ENCODE results near the gene ZNF662.

The ZNF662 gene

DNA sequence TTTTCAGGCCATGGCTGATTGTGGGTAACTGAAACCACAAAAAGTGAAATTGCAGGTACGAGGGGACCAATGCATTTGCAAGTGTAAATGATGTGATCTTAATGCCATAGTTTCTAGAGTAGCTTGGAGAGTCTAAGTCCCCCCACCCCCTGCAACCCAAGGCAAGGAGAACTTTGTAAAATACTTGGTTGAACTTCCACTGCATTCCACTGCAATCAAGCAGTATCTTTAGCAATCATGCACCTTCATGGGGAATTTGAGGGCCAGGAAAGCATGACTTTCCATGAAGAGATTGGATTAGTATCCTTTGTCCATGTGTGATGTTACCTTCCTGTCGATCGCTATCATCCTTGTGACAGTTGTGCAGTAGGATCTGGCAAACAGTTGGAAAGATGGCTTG lies 18.9 kb upstream of the ZNF662 start:
- DNase-seq (ENCODE audit: low read depth): no peak

DNA sequence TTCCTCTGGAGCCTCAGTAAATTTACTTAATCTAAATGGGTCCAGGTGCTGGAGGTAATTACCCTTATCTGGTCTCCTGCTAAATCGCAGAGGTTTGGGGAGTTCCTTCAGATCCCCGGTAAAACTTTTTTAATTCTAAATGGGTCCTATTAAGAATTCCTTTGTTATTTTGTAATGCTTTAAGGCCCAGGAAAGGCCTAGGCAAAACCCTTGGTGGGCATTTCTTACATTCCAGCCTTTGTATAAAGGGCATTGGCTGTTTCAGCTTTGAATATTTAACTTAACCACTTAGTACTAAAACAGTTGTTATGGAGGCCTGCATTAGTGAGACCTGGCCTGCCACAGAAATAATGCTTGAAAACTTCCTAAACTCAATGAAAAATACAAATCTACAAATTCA lies 14.9 kb upstream of the ZNF662 start:
- DNase-seq (ENCODE audit: low read depth): no peak

DNA sequence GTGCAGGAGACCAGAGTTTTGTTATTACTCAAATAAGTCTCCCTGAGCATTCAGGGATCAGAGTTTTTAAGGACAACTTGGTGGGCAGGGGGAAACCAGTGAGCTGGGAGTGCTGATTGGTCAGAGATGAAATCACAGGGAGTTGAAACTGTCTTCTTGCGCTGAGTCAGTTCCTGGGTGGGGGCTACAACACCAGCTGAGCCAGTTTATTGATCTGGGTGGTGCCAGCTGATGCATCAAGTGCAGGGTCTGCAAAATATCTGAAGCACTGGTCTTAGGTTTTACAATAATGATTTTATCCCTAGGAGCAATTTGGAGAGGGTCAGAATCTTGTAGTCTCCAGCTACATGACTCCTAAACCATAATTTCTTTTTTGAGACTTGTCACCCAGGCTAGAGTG lies 13.8 kb upstream of the ZNF662 start:
- DNase-seq (ENCODE audit: low read depth): no peak

DNA sequence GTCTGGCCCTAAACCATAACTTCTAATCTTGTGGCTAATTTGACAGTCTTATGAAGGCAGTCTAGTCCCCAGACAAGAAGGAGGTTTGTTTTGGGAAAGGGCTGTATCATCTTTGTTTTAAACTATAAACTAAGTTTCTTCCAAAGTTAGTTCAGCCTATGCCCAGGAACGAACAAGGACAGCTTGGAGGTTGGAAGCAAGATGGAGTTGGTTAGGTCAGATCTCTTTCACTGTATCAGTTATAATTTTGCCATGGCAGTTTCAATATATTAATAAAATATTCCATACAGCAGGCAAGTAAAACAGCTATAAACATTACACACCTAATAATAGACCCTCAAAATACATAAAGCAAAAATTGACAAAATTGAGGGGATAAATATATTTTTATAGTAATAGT lies 13.1 kb upstream of the ZNF662 start:
- no peak for DNase-seq (ENCODE audit: low read depth)

DNA sequence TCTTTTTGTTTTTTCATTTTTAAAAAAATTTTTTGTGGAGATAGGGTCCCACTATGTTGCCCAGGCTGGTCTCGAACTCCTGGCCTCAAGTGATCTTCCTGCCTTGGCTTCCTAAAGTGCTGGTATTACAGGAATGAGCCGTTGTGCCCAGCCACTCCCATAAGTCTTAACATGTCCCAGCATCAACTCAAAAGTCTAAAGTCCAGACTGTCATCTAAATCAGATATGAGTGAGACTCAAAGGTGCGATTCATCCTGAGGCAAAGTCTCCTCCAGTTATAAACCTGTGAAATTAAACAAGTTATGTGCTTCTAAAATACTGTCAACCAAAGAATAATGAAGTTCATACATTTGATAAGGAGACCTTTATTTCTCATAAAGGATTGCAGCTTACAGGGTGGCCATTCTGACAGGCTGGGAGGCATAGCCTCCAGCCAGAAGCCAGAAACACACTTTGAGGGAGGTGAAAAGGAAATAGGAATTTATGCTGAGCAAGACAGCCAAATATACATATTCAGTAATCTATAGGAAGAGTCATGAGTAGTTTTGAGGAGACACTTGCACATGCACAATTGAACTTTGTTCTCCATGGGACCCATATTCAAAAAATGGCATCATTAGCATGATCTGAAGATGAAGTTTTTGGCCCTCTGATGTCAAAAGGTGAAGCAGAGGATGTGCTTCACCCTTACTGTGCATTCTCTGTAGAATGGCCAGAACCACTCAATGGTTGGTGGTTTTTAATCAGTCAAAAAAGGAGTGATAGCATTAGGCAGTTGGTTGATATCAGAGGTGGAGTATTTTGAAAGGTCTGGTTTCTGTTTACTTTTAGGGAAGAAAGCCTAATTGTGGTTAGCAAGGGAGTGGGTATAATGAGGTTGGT lies 11.0 kb upstream of the ZNF662 start:
- DNase-seq (ENCODE audit: low read depth): no peak

DNA sequence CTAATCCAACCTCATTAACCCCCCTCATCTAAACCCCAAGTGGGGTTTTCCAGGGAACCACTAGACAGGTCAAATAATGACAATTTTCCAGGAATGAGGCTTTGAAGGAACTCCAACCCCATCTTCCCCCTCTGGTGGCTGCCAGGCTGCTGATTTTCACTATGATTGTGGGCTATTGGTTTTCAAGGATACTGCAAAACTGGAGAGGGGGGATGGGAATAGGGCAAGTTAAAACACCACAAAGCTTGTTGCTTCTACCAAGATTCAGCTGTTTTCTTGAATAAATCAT lies 10.4 kb upstream of the ZNF662 start:
- DNase-seq (ENCODE audit: low read depth): no peak

DNA sequence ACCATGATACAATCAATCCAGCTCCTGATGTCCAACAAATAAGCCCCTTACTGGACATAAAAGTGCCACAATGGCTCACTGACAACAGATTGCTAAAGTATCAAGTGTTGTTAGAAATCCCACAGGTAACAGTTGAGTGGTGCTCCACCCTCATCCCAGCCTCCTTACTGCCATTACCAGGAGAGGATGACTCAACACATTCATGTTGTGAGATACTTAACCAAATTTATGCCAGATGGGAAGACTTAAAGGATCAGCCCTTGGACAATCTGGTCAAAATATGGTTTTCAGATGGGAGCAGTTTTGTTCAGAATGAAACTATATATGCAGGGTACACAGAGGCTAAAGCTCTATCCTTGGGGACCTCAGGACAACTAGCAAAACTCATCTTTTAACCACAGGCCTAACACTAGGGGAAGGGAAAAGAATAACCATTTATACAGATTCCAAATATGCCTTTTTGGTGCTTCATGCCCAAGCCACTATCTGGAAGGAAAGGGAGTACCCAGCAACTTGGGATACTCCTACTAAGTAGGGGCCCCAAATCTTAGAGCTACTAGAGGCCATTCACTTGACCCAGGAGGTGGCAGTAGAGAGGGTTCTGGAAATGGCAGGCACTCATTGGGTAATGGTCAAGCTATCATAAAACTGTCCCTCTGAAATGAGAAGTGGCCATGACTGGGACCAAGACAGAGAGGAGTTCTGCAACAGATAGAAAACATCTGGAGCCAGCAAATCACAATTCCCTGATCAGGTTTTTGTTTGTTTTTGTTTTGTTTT lies 6.9 kb upstream of the ZNF662 start:
- DNase-seq (ENCODE audit: low read depth): no peak

DNA sequence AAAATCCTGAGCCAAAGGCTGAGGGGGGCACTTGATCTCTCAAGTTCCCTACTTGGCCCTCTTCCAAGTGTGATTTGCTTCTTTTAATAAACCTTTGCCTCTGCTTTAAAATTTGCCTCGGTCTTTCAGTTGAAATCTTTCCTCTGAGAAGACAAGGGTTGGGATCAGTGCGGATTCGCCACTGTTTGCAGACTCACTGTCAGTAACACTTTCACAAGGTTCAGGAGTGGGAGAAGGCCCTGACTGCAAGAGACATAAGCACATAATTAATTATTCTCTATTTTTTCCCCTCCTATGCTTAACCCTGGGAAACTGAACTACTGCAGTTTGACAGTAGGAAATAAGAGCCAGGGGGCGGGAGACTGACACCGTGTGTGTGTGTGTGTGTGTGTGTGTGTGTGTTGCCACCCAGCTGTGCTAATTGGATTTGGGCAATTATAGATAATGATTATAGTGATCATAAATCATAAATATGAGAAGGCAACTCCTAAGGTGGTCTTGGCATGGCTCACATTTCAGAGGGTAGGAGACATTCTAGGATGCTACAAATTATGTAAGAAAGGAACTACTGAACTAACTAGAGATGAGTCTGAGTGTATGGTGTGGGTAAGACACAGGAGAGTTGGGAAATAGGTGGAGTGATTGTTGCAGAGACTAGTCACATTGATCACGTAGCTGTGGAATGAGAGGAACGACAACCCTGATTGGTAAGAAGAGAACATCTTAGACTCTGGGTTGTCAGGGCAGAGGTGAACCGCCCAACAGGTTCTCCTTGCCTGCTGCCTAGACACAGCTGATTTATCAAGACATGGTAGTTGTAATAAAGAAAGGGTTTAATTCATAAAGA lies 5.5 kb upstream of the ZNF662 start:
- no peak for DNase-seq (ENCODE audit: low read depth)

DNA sequence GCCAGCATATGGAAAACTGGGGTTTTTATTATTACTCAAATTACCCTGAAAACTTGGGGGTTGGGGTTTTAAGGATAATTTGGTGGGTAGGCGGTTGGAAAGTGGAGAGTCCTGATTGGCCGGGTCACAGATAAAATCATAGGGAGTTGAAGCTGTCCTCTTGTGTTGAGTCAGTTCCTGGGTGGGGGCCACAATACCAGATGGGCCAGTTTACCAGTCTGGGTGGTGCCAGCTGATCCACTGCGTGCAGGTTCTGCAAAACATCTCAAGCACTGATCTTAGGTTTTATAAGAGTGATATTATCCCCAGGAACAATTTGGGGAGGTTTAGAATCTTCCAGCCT lies 4.9 kb upstream of the ZNF662 start:
- no peak for DNase-seq (ENCODE audit: low read depth)

DNA sequence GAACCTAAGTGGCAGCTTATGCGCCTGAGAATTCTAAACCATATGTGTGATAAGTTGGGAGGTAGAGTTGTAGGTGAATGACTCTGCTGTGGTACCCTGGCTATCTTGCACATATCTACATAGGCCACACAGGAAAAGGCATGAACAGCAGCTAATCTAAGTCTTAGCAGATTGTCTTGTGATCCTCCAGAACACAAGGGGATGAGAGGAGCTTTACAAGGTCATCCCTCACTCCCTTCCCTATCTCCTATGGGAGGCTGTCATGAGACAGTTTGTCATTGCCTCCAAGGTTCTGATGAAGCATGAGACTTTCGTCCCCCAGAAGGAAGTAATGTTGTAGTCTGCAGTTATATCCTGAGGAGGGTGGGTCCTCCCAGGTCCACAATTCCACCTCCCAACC lies 3.7 kb upstream of the ZNF662 start:
- DNase-seq (ENCODE audit: low read depth): no peak

DNA sequence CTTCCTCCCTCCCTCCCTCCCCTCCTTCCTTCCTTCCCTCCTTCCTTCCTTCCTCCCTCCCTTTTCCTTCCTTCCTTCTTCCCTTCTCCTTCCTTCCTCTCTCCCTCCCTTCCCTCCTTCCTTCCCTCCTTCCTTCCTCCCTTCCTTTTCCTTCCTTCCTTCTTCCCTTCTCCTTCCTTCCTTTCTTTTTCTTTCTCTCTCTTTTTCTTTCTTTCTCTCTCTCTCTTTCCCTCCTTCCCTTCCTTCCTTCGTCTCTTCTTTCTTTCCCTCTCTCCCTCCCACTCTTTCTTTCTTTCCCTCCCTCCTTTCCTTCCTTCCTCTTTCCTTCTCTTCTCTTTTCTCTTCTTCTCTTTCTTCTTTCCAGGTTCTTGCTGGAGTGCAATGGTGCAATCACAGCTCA lies 1.9 kb upstream of the ZNF662 start:
- no peak for DNase-seq (ENCODE audit: low read depth)

DNA sequence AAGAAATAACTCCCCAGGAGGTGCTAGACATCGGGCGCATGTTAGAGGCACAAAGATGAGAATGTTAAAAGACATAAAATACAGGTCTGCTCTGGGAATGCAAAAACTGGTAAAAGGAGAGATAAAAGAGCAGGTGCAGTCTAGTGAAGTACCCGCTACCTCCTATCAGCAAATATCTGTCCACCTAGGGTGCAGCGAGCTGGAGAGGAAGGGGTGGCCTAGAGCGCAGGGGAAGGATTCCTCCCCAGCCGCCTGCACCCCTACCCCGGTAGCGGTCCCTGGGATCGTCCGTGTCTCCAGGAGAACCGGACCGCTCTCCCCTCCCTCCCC lies 237 bp upstream of the ZNF662 start:
- no peak for DNase-seq (ENCODE audit: low read depth)

DNA sequence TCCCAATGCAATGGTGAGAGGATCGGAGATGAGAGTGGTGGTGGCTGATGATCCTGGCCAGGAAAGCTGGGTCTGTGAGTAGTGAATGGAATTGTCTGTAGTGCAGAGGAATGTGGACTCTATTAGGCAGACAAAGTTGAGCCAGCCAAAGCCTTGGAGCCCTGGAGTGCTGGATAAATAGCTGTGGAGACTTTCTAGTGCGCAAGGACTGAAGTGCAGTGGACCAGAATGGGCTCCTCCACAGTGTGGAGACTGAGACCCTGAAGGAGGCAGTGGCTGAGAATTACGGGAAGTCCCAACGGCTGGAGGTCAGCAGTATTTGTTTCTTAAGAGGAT lies 874 bp downstream of the ZNF662 start:
- no peak for DNase-seq (ENCODE audit: low read depth)

DNA sequence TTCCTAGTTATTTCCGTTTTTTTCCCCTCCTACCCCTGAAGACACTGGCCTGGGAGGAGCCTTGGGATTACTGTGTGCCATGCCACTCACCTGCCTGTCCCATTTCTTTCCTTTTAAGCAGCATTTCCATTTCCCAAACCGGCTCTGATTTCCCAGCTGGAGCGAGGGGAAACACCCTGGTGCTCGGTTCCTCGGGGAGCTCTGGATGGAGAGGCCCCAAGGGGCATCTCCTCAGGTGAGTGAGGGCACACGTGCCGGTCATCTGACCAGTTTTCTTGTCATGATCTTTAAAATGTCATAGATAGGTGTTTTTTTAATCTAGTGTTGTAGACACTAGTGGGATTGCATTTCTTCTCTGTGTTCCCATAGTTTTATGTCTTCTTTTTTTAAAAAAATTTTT lies 2.7 kb downstream of the ZNF662 start:
- DNase-seq (ENCODE audit: low read depth): no peak

DNA sequence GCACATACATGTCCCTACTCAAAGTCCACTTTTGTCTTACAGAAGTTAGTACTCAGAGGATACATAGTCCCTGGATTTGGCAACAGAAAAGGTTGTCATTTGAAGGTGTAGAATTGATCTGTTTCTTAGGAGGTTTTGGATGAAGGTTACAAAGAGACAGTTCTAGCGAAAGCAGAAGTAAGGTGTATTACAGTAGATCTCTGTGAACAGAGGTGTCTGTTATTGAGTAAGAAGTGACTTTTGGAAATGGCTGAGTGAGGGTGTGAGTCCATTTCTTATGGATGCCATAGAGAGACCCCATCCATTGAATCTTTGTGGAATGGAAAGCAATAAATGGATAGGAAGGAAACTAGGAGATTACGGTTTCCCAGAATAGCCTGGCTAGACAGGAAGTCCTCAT lies 5.6 kb downstream of the ZNF662 start:
- no peak for DNase-seq (ENCODE audit: low read depth)

DNA sequence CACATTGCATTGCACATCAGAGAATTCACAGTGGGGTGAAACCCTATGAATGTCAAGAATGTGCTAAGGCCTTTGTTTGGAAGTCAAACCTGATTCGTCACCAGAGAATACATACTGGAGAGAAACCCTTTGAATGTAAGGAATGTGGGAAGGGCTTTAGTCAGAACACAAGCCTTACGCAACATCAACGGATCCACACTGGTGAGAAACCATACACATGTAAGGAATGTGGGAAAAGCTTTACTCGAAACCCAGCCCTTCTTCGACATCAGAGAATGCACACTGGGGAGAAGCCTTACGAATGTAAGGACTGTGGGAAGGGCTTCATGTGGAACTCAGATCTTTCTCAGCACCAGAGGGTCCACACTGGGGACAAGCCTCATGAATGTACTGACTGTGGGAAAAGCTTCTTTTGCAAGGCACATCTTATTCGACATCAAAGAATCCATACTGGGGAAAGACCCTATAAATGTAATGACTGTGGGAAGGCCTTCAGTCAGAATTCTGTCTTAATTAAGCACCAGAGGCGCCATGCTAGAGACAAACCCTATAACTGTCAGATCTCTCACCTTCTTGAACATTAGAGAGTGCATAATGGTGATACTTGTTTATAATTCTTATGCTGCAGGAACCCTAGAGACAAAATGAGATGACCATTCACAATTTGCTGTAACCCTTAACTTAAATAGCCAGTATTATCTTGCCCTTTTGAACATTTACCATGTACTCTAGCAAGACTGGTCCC lies 9.0 kb downstream of the ZNF662 start:
- no peak for DNase-seq (ENCODE audit: low read depth)

DNA sequence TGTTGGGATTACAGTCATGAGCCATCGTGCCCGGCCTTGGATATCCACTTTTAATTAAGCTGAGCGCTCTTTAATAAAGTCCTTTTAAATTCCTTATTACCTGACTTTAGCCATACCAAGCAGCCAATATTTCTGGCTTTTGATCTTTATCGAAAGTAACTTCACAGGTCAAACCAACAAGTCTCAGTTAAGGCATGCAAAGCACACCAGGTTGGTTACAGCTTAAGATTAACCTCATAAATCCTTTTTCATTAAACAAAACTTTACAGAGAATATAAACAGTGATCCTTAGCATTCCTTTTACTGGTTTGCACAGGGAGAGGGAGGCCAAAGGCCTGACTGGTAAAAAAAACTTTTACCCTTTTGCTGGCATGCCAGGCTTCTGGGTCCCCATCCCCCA lies 17.7 kb downstream of the ZNF662 start:
- no peak for DNase-seq (ENCODE audit: low read depth)

DNA sequence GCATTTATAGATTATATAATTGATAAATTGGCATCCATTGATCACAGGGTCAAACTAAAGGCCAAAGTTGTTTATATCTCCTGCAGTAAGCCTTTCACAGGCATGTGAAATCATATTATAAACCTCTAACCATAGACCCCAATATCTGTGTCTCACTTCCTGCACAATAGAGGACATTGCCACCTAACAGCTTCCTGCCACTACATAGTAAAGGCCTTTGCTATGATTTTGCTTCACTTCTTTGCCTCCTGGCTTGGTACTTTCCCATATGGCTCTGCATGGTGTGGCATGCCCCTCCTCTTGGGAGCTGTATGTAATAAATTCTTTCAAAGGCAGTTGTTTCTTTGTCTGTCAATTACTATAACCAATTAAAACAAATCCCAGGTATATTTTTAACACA lies 20.4 kb downstream of the ZNF662 start:
- DNase-seq (ENCODE audit: low read depth): no peak

DNA sequence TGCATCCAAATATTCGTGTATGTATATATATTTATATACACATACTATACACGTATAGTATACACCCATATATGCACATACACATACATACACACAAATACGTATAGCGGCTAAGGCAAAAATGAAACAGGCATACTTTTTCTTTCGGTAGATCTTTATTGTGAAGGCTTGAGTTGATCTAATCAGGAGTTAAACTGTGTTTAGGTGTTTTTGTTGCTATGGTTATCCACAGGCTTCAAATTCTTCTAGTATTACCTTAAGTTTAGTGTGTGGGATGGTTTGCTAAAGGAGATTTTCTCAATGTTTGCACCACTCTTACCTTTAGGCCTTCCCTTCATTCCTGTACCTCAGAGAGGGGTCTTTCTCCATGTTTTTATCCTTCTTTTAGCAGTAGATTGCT lies 28.2 kb downstream of the ZNF662 start:
- DNase-seq (ENCODE audit: low read depth): no peak

DNA sequence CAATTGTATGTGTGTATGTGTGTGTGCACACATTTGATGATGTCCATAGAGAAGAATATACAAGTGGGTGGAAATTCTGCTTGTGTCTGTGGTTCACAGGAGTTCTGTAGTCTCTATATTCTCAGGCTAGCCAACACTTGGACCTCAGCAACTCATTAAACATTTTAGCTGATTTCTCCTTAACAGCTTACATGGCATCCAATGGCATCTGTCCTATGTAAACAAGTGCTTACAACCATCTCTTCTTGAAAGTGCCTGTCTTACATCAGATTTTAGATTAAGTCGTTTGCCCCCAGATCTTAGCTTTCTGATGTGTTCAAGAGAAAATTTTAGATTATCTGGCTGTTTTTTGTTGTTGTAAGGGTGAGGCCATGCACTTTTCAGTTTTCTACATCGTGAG lies 29.0 kb downstream of the ZNF662 start:
- DNase-seq (ENCODE audit: low read depth): no peak

DNA sequence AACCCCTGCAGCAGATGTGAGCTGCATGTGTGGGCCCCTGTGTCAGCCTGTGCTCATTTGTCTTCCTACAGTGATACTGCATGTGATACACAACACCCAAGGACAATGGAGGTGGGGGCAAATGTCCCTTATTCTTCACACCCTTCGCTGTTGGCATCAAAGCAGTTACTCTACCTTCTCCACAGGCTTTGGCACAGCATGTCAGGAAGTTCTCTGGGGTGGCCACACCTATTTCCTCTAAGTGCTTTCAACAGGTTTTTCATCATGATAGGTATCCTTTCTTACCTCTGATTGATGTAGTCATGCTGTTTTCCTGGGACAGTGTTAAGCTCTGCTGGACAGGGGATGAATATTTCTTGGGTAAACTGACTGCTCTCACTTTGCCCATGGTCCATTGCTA lies 29.5 kb downstream of the ZNF662 start:
- DNase-seq (ENCODE audit: low read depth): no peak

DNA sequence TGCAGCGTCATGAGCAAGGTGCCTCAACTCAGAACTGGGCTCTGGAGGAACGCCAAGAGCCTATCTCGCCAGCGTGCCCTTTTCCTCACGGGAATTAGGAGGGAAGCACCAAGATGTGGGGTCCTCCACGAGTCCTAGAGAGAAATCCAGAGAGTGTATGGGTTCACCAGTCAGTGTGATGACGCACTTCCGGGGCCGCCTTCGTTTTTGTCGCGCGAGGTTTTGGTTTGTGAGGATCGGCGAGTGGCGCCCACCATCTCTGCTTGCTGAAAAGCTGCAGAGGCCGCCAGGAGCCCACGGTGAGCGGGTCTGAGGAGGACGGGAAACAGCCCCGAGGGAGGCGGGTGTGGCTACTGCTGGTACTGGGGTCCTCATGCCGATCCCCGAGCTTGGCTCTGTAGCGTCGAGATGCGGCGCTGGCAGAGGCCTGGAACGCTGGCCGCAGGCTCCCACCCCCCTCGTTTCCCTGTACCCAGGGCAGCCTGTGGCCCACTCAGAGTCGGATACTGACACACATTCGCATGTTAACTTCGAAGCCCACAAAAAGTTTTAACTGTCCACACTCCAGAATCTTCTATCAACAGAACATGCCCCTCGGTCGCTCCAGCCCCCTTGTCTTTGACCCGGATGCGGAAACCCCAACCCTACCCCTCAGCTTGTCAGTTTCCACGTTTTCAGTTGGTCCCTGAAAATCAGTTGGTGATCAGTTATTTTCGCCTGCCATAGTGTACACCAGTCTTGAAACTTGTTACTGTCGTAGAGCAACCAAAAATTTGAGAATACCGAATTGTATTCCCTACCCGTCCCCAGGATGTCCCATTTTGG lies 30.4 kb downstream of the ZNF662 start:
- DNase-seq (ENCODE audit: low read depth): no peak

All from activated T-cell treated with anti-CD3 and anti-CD28 coated beads for 24 hours (primary cell).